GM18858 (cell line): Measurements from ENCODE around the gene LIN7C.

Source experiments
- ATAC-seq: cut with Tn5 transposase; IDR thresholded peaks from one replicate; pipeline ENCODE4 v1.9.1; 2021; ENCODE audit not compliant: unreplicated experiment

LIN7C gene

GRCh38 chr11:27471589-27472397 is 34.8 kb downstream of the LIN7C start:
- ATAC-seq, result peak; percentile 31

- no peak for ATAC-seq
Measured at GRCh38 chr11:27470826-27471588, 35.6 kb downstream of the LIN7C start.

- no peak for ATAC-seq
Measured at GRCh38 chr11:27470166-27470565, 36.4 kb downstream of the LIN7C start.

GRCh38 chr11:27468995-27469695 is 37.4 kb downstream of the LIN7C start:
- no peak for ATAC-seq

- no peak for ATAC-seq
Measured at GRCh38 chr11:27468209-27468994, 38.2 kb downstream of the LIN7C start.

GRCh38 chr11:27467181-27467913 is 39.2 kb downstream of the LIN7C start:
- ATAC-seq, result no peak

- no peak for ATAC-seq
Measured at GRCh38 chr11:27466363-27466762, 40.2 kb downstream of the LIN7C start.

GRCh38 chr11:27465629-27466028 is 40.9 kb downstream of the LIN7C start:
- ATAC-seq, result no peak

GRCh38 chr11:27464909-27465308 is 41.7 kb downstream of the LIN7C start:
- ATAC-seq, result no peak

- no peak for ATAC-seq
Measured at GRCh38 chr11:27464289-27464696, 42.3 kb downstream of the LIN7C start.

- ATAC-seq, result no peak
Measured at GRCh38 chr11:27462543-27462942, 44.0 kb downstream of the LIN7C start.

- no peak for ATAC-seq
Measured at GRCh38 chr11:27460158-27460978, 46.2 kb downstream of the LIN7C start.

- no peak for ATAC-seq
Measured at GRCh38 chr11:27459191-27459590, 47.4 kb downstream of the LIN7C start.

- ATAC-seq, result no peak
Measured at GRCh38 chr11:27458182-27458581, 48.4 kb downstream of the LIN7C start.

GRCh38 chr11:27456795-27457329 is 49.7 kb downstream of the LIN7C start:
- ATAC-seq, result no peak

GRCh38 chr11:27456140-27456794 is 50.3 kb downstream of the LIN7C start:
- no peak for ATAC-seq

GRCh38 chr11:27455667-27456066 is 50.9 kb downstream of the LIN7C start:
- ATAC-seq, result no peak

- ATAC-seq, result no peak
Measured at GRCh38 chr11:27453701-27454100, 52.9 kb downstream of the LIN7C start.

- ATAC-seq, result no peak
Measured at GRCh38 chr11:27452147-27452546, 54.4 kb downstream of the LIN7C start.
